Vagina (tissue), 2 donors: ENCODE measurements around the gene PLAC9. TPM values are rescaled to one million over a fixed set of nuclear protein-coding genes. Genes with fewer than 3 reads are reported as not detected.

Experiments used
- DNase-seq, 2 donors: peaks; one replicate each; pipeline ENCODE4 v3.0.0-alpha.2; 2017; ENCODE audit errors: extremely low spot score in 2 of 2
- H3K27ac ChIP-seq: fragments of 200-600 bp; sonication (generic); one replicate; pipeline ENCODE4 v1.5.1; 2019
- H3K27me3 ChIP-seq: fragments of 200-600 bp; sonication (generic); one replicate; pipeline ENCODE4 v1.5.1; 2019
- H3K36me3 ChIP-seq, 2 donors: fragments of 200-600 bp; sonication (generic); one replicate each; pipeline ENCODE4 v1.5.1; 2017 to 2019
- H3K4me1 ChIP-seq: fragments of 200-600 bp; sonication (generic); one replicate; pipeline ENCODE4 v1.5.1; 2019
- H3K4me3 ChIP-seq, 2 donors: fragments of 200-600 bp; sonication (generic); 1 replicate in 1 of 2; 2 replicates in 1 of 2; pipeline ENCODE4 v1.5.1; 2016 to 2019
- H3K9me3 ChIP-seq: fragments of 200-600 bp; sonication (generic); one replicate; pipeline ENCODE4 v1.5.1; 2019
- POLR2A ChIP-seq, 2 donors: fragments of 450-650 bp; IDR thresholded peaks; one replicate each; pipeline ENCODE4 v1.6.1; 2017; ENCODE audit warnings: antibody characterized with exemption in 2 of 2, mild to moderate bottlenecking in 2 of 2, moderate library complexity in 2 of 2
- POLR2AphosphoS5 ChIP-seq, 2 donors: sonication (generic); formaldehyde crosslinking; IDR thresholded peaks; one replicate each; pipeline ENCODE4 v1.9.0; 2017; ENCODE audit warnings: antibody characterized with exemption in 2 of 2, mild to moderate bottlenecking in 2 of 2, low read depth in 1 of 2; ENCODE audit not compliant: insufficient read depth in 1 of 2
- intact Hi-C: fragments of 100-400 bp; cut with DNase I; formaldehyde crosslinking; loops from one replicate; pipeline ENCODE4 v1.15.1; 2023
- total RNA-seq: library from RNA; depleted of rRNA; stranded (reverse); fragments of >200 nt; gene quantifications from one replicate; pipeline ENCODE4 v1.2.3, GENCODE V29; 2016
- TF ChIP-seq, protein P1 (sequence below), 3 experiments: fragments of 450-650 bp in 2 of 3; fragments of 200-600 bp in 1 of 3; sonication (generic) in 1 of 3; IDR thresholded peaks; one replicate each; pipeline ENCODE4 v1.5.1; 2017 to 2019; ENCODE audit warnings: antibody characterized with exemption in 3 of 3, mild to moderate bottlenecking in 2 of 3, moderate library complexity in 2 of 3

PLAC9 gene
- total RNA-seq, 1 donor from 2014 or later: 61.4 TPM

DNA sequence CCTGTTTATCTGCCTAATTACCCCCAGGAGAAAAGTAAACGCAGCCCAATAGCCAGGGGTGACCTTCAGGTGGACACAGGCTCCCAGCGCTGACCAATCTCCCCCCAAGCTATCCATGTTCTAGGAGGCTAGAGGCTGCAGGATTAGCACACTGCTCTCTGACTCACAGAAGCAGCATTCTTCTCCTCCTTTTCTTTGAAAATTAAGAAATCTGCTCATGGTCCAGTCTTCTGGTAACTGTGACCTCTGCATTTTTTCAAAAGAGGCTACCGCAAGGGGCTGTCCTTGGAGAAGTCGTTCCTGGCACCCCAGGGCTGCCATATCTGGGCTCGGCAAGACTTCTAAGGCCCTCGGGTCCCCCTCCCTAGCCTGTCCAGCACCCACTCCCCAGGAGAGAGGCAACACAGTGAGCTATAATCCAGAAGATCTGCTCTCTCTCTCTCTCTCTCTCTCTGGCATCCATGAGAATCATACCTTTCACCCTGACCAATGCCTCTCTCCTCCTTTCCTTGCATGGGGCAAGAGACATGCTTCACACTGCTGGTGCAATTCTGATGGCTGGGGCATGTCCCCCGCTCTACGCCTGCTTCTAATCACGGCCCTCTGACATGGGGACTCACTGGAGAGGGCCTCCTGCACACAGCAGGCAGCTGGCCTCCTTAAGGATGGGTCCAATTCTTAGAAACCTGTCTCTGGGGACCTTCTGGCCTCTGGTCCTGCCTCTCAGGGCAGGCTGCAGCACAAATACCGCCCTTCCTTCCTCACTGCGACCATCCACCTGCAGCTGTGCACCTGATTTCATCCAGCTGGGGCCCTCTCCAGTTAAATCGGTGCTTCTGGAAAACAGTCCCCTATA is 45.5 kb downstream of the PLAC9 start:
- Histone ChIP-seq H3K27me3 (no peaks in the 10 kb centered on the region), H3K4me3 (no peak overlapping the region), H3K36me3 (no peaks in the 10 kb centered on the region), H3K9me3 (no peaks in the 10 kb centered on the region), H3K4me1 (peaks cover 42% of the 10 kb centered on the region), H3K27ac (no peak overlapping the region)
- intact Hi-C loops: no loop called here
- TF ChIP-seq, protein P1, sequence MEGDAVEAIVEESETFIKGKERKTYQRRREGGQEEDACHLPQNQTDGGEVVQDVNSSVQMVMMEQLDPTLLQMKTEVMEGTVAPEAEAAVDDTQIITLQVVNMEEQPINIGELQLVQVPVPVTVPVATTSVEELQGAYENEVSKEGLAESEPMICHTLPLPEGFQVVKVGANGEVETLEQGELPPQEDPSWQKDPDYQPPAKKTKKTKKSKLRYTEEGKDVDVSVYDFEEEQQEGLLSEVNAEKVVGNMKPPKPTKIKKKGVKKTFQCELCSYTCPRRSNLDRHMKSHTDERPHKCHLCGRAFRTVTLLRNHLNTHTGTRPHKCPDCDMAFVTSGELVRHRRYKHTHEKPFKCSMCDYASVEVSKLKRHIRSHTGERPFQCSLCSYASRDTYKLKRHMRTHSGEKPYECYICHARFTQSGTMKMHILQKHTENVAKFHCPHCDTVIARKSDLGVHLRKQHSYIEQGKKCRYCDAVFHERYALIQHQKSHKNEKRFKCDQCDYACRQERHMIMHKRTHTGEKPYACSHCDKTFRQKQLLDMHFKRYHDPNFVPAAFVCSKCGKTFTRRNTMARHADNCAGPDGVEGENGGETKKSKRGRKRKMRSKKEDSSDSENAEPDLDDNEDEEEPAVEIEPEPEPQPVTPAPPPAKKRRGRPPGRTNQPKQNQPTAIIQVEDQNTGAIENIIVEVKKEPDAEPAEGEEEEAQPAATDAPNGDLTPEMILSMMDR (IDR thresholded peaks at IDR 0.05): no peak
- TF ChIP-seq POLR2A (IDR thresholded peaks at IDR 0.05) (no peak), POLR2AphosphoS5 (IDR thresholded peaks at IDR 0.05; ENCODE audit: insufficient read depth in 1 of 2, low read depth in 1 of 2) (no peak)
- no peak for DNase-seq

DNA sequence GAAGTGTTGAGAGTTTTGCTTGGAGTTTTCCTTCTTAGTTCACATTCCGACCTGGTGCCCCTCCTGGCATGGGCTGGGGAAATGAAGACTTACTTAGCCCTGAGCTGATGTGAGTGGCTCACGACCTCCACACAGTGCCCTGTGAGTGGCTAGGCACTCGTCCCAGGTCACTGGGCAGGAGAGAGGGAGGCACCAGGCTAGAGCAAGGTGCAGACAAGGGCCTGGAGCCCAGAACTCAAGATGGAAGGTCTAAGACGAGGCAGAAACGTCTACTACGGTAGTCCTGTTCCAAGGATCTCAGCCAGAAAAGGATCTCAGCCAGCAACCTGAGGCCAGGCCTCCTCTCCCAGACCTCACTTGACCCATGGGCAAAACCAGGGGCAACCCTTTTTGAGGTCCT is 50.5 kb downstream of the PLAC9 start:
- no peak for TF ChIP-seq POLR2AphosphoS5 (IDR thresholded peaks at IDR 0.05; ENCODE audit: insufficient read depth in 1 of 2, low read depth in 1 of 2)
- TF ChIP-seq, protein P1 (IDR thresholded peaks at IDR 0.05): no peak
- TF ChIP-seq POLR2A (IDR thresholded peaks at IDR 0.05): no peak
- Histone ChIP-seq H3K36me3 (peaks cover 0 to 4% of the 10 kb centered on the region in 2 donors), H3K4me3 (no peak overlapping the region), H3K27me3 (no peaks in the 10 kb centered on the region), H3K9me3 (no peaks in the 10 kb centered on the region), H3K4me1 (peaks cover 73% of the 10 kb centered on the region), H3K27ac (no peak overlapping the region)
- no peak for DNase-seq
- intact Hi-C loops: no loop called here

DNA sequence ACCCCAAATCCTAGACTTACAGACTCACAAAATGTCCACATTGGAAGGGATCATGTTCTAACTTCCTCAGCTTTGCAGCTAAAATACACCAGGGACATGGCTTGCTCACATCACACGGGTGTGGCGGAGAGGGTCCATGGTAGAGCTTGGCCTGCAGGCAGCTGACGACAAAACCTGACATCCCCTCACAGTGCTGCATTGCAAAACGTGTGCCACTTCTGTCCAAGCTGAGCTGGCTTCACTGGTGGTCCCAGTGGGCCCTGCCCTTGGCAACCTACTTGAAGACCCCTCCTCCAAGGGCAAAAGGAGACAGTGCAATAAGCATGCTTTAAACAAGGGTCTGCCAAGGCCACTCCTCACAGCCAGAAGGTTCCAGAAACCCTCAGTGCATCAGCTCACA is 50.9 kb downstream of the PLAC9 start:
- H3K4me1 ChIP-seq: peaks cover 73% of the 10 kb centered on the region
- H3K27me3 ChIP-seq: no peaks in the 10 kb centered on the region
- TF ChIP-seq, protein P1 (IDR thresholded peaks at IDR 0.05): no peak
- TF ChIP-seq POLR2A (IDR thresholded peaks at IDR 0.05) (no peak), POLR2AphosphoS5 (IDR thresholded peaks at IDR 0.05; ENCODE audit: insufficient read depth in 1 of 2, low read depth in 1 of 2) (no peak)
- intact Hi-C loops: no loop called here
- H3K9me3 ChIP-seq: no peaks in the 10 kb centered on the region
- no peak for DNase-seq
- peaks cover 0 to 4% of the 10 kb centered on the region in 2 donors for H3K36me3 ChIP-seq
- no peak overlapping the region for H3K4me3 ChIP-seq
- no peak overlapping the region for H3K27ac ChIP-seq

DNA sequence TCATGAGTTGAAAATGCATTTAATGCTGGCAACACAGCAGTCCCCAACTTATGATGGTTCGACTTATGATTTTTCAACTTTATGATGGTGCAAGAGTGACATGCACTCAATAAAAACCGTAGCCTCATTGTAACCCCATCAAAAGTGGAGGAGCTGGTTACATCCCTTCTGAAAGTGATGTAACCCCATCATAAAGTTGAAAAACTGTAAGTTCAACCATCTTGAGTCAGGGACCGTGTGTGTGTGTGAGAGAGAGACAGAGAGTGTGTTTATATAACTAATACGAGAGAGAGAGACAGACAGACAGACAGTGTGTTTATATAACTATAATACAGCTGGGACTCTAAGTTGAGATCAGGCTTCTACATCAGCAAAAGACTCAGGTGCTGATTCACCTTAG is 51.8 kb downstream of the PLAC9 start:
- TF ChIP-seq POLR2A (IDR thresholded peaks at IDR 0.05): no peak
- no peak for TF ChIP-seq POLR2AphosphoS5 (IDR thresholded peaks at IDR 0.05; ENCODE audit: insufficient read depth in 1 of 2, low read depth in 1 of 2)
- TF ChIP-seq, protein P1 (IDR thresholded peaks at IDR 0.05): no peak
- Histone ChIP-seq H3K4me3 (no peak overlapping the region), H3K27ac (no peak overlapping the region)

More for the DNA sequence above, 51.8 kb downstream of the PLAC9 start:
- Histone ChIP-seq H3K27me3 (no peaks in the 10 kb centered on the region), H3K36me3 (peaks cover 0 to 4% of the 10 kb centered on the region in 2 donors), H3K9me3 (no peaks in the 10 kb centered on the region), H3K4me1 (peaks cover 73% of the 10 kb centered on the region)
- DNase-seq: no peak
- intact Hi-C loops: no loop called here
